ENCODE data around the gene NUDT22.
"Not testable (repeated sequence)": the region's sequence is repeated elsewhere in the genome, so short reads cannot be mapped to it uniquely, and the experiment has no call there.

NUDT22 gene

GRCh38 chr11:64245401-64245796 is 19.3 kb downstream of the NUDT22 start:
- peak in 1 of 2 experiments; percentile 49 for DNase-seq

GRCh38 chr11:64245797-64246620 is 19.9 kb downstream of the NUDT22 start:
- DNase-seq: peak; percentile 44 to 73

GRCh38 chr11:64246621-64246870 is 20.5 kb downstream of the NUDT22 start:
- not testable (repeated sequence) for DNase-seq

- peak; percentile 76 to 97 for DNase-seq
These were observed 21.0 kb downstream of the NUDT22 start, which contains the start of gene PPP1R14B for GRCh38 chr11:64246871-64247728. Gene PPP1R14B, minus strand, starts transcription at chr11:64246943. Its CDS starts 270 bp downstream, at chr11:64246673.

GRCh38 chr11:64247729-64248531 is 21.9 kb downstream of the NUDT22 start:
- DNase-seq: peak; percentile 80 to 92

GRCh38 chr11:64248578-64248977 is 22.5 kb downstream of the NUDT22 start:
- DNase-seq: no peak

GRCh38 chr11:64249038-64249437 is 23.0 kb downstream of the NUDT22 start:
- DNase-seq: no peak

- DNase-seq: peak in 1 of 2 experiments; percentile 30
These were observed 23.7 kb downstream of the NUDT22 start for GRCh38 chr11:64249563-64250414.

- no peak for DNase-seq
These were observed 24.4 kb downstream of the NUDT22 start for GRCh38 chr11:64250415-64251015.

- DNase-seq: peak in 1 of 2 experiments; percentile 79
These were observed 25.1 kb downstream of the NUDT22 start, which contains the start of gene PLCB3 for GRCh38 chr11:64251016-64251752. Gene PLCB3, plus strand, starts transcription at chr11:64251530. Its CDS starts 120 bp downstream, at chr11:64251650.

- no peak for DNase-seq
These were observed 25.6 kb downstream of the NUDT22 start for GRCh38 chr11:64251753-64252002.

- DNase-seq: peak in 1 of 2 experiments; percentile 69
These were observed 26.2 kb downstream of the NUDT22 start for GRCh38 chr11:64252003-64252872.

GRCh38 chr11:64253043-64253442 is 27.0 kb downstream of the NUDT22 start:
- no peak for DNase-seq

- DNase-seq: no peak
These were observed 27.4 kb downstream of the NUDT22 start for GRCh38 chr11:64253481-64253880.

GRCh38 chr11:64254326-64254725 is 28.3 kb downstream of the NUDT22 start:
- DNase-seq: no peak

- no peak for DNase-seq
These were observed 29.4 kb downstream of the NUDT22 start for GRCh38 chr11:64255135-64256128.

GRCh38 chr11:64256300-64256699 is 30.2 kb downstream of the NUDT22 start:
- DNase-seq: no peak

GRCh38 chr11:64258356-64258755 is 32.3 kb downstream of the NUDT22 start:
- DNase-seq: no peak

Data from NCI-H526 (cell line).